Measurements from ENCODE around the gene AUNIP.

The AUNIP gene

DNA sequence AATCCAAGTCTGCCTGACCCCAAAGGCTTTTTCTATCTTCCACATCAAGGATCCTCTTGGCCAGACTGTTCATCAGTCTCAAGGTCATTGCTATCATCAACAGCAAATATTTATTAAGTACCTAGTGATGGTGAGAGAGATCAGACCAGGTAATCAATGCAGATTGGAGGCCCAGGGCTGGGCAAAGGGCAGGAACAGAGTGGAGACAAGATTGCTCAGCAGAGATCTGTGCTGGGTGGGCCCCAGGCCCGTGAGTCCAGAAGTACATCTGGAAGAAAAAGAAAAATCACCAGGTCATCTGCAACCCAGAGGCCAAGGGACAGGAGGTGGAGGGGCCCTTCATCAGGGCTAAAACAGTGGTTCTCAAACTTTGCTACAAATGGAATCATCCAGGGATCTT, 26.3 kb upstream of the AUNIP start:
- DNase-seq = no peak

DNA sequence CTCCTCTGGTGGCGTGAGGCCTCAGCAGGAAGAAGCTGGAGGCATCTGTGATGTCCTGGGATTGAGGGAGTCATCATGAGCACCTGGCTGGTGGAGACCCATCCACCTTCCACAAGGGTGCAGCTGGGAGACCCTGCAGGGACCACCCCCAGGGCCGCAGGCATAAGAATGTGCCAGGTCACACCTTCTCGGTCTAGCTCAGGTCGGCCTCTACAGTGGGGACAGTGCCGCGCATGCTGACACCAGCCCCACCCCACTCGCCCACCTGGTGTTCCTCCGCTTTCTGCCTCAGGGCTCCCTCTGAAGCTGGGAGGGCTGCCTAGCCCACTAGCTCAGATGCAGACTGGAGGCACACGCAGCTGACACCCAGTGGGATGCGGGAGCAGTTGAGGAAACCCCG, 22.0 kb upstream of the AUNIP start:
- DNase-seq = no peak

DNA sequence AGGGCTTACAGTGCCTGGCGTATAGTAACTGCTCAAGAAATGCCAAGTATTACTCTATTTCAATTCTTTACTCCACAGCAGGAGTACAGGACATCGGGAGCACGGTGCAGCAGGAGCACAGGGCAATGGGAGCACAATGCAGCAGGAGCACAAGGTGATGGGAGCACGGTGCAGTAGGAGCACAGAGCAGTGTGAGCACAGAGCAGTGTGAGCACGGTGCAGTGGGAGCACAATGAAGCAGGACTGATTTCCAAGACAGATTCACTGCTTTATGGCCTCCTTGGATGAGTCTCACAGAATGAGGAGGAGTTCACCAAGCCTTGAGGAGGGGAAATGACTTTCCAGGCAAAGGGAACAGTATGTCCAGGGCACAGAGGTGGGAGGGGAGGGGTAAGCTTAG, 21.3 kb upstream of the AUNIP start:
- no peak for DNase-seq

DNA sequence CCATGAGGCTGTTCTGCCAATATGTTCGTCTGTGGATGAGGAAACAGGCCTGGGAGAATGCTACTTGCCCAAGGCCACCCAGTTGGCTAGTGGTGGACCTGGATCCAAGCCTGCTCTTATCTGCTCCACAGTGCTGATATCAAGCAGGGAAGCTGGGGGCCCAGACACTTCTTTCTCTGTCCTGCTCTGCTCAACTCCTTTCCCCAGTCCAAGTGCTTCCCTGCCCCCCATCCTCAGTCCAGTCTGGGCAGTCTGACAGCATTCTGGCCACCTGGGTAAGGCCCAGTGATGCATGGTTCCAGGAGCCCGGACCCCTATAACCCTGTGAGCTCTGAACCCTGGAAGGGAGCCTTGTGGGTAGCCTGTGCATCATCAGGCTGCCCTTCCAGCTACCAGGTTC, 20.4 kb upstream of the AUNIP start:
- no peak for DNase-seq

DNA sequence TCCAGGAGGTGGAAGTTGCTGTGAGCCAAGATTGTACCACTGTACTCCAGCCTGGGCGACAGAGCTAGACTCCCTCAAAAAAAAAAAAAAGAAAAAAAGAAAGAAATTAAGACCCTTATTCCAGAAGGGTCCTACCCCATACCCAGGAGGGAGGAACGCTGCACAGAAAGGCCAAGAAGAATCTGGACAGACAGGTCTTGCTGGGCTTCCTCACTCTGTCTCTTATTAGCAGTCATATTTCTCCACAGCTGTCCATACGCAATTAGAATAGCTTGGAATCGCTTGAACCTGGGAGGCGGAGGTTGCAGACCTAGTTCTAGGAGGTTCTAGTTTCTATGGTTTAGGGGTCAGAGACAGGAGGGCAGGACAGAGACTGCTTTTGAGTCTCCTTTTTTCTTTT, 19.4 kb upstream of the AUNIP start:
- DNase-seq = no peak

DNA sequence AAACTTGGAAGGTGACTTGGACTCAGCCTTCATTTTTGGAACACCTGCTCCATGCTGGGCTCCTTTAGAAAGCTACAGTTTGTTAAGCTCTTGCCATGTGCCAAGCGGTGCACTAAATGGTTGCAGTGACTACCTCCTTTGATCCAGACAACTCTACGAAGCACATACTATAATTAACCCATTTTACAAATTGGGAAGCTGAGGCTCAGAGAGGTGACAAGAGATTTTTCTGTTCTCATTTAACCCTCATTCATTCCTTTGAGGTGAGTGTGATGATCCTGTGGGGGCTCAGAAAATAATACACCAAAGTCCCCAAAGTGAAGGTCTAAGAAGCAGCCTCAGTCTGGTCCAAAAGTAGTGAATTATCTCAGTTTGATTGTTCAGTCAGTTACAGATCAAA, 17.9 kb upstream of the AUNIP start:
- no peak for DNase-seq

DNA sequence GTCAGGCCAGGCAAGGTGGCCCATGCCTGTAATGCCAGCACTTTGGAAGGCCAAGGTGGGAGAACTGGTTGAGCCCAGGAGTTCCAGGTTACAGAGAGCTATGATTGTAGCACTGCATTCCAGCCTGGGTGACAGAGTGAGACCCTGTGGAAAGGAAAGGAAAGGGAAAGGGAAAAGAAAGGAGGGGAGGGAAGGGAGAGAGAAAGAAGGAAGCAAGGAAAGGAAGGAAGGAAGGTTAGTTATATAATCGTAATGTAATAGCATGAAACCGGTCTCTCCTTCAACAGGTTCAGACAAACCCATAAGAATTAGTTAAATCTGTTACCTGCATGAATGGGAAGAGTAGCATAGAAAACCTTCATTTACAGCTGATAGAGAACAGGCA, 17.4 kb upstream of the AUNIP start:
- no peak for DNase-seq

DNA sequence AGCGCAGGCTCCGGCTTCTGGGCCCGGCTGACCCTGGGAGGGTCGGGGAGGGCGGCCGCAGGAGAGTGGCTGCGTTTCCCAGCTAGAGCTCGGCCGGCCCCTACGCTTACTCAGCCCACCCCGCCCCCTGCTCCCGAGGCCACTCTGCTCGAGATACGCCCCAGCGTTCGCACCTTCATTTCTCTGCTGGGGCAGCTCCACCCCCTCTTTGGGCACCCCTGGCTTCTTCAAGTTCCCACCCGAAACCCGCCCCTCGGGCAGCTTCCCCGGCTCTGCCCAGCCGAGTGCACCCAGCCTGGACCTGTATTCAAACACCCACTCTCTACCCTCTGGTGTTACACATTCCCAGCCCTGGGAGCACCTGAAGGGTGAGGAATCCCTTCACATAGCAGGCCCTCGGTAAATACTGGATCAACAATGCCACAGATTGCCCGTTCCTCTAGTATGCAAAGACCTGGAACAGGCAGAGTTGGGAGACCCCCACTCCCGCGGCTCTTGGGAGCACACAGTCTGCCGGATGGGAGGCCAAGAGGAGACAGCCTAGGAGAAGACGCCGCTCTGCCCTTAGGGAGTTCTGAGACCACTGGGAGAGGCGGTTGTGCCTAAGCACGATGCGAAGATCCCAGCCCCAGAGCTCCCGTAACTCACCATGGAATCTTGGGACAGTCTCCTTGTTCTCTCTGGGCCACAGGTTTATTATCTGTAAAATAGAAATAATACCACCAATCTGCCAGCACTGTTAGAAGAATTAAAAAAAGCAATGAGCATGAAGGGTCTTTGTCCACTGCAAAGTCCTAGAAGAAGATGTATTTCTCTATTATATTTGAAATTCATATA, 16.8 kb upstream of the AUNIP start:
- no peak for DNase-seq

DNA sequence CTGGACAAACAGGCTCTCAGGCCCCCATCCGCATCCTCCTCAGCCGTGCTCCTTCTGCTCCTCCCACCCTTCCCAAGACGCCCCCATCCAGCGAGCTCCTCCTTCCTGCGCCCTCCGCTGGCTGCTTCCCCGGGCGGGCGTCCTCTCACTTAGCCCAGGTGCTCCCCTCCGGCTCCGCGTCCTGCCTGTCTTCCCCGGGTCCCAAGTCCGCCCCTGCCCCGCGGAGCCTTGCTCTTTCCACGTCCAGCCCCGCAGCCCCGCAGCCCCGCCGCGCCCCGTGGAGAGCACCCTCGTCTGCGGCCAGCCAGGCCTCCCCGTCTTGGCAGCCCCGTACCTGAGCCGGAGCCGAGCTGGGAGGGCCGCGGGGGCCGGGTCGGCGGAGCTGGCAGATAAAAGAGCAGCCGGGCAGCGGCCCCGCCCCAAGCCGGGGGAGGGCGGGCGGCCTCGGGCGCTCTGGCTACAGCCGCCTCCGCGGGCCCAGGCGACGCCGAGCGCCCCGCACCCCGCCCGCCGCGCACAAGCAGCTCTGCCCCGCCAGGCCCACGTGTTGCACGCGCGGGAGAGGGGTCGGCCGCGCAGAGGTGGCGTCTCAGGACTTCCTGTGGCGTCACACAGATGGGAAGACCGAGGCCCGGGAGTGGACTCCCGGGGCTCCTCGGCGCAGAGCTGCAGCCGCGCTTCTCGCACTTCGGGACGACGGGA, 16.0 kb upstream of the AUNIP start, which contains the start of gene PAQR7:
PAQR7 (minus strand) TSS at position 555 of the 702 bp plus-strand sequence. CDS start 11,869 bp downstream, outside the sequence.
- no peak for DNase-seq

DNA sequence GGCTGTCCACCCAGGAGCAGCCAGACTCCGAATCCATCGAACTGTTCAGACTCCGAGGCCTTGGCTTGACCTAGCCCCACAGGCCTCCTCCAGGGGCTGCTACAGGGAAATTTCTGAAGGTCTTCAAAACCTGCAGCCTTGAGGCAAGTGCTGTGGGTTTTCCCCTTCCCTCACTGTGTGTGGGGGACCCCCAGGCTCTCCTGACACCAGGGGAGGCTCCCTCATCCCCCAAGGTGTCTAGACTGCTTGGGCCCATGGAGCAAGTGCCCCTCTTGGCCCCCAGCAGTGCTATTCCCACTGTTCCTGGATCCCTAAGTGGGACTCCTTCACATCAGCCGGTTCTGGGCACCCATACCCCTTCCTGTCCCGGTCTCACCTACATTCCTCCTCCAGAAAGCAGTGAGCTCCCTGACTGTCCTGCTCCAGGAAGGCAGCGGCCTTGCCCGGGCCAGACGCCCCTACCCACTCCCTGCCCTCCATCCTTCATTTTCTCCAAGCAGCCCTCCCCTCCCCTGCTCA, 15.4 kb upstream of the AUNIP start:
- no peak for DNase-seq

DNA sequence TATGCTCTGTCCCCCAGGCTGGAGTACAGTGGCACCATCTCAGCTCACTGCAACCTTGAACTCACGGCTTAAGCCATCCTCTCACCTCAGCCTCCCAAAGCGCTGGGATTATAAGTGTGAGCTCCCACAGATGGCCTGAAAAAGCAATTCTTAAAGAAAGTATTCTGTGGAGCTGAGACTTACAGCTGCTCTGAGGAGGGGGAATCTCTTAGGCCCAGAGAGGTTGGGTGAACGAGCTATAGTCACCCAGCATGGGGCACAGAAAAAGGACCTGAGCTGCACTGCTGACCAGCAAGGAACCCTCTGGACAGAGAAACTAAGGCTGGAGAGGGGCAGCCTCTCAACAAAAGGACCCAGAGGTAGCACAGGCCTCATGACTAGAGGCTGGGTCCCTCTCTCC, 15.0 kb upstream of the AUNIP start:
- no peak for DNase-seq

DNA sequence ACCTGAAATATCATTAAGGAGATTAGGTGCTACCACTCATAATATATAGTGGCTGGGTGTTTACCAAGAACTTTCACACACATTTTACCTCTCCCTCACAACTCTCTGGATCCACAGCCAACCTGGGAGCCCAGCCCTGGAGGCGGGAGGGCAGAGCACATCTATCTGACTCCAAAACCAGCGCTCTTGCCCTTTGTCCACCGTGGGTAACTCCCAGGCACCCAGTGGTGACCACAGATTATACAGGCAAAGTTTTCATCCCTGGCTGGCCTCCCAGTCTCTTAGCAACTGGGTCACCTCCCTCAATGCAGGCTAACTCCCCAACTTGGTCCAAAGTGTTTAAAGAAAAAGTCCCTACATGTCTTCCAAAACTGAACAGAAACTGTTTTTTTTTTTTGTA, 13.9 kb upstream of the AUNIP start:
- no peak for DNase-seq

DNA sequence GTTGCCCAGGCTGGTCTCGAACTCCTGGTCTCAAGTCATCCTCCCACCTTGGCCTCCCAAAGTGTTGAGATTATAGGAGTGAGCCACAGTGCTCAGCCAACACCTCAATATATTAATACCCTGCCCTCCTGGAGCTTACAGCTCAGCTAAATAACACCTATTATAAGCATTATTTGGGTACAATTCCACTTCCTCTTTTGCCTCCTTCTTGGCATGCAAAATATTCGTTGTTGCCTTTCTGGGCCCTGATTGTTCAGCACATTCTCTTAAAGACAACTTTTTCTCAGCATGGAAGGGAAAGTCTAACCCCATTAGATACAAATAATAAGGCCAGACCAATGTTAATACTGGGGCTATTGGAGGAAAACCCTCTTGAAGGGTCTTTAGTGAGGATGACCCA, 13.5 kb upstream of the AUNIP start:
- DNase-seq = no peak

DNA sequence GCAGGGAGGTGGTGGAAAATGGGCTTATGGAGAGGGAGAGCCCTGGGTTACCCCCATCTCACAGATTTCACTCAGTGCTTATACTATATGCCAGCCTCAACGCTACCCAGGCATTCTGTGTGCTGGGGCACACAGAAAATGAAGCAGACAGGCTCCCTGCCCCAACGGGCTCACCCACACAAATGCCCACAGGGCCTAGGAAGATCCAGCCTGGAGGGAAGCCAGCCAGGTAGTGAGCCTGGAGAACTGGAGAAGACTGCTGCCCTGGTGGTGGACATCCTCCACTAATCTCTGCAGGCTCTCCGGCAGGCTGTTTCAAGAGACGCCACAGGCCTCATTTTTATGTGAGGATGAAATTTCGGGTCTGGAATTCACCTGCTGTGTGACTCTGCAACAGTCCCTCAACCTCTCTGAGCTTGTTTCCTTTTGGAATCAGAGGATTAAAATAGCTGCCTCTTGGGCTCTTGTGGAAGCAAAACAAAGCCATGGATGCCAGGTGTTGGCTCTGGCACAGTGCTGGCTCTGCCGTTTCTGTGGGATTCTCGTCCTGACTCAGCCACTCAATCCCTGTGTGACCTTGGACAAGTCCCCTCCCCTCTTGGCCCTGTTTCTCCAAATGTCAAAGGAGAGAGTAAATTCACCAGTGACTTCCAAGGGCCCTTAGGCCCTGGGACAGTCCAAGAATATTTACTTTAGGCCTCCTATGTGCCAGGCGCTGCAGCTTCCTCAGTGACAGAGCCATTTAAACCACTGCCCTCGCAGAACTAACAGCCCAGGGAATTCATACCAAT, 12.6 kb upstream of the AUNIP start:
- no peak for DNase-seq

DNA sequence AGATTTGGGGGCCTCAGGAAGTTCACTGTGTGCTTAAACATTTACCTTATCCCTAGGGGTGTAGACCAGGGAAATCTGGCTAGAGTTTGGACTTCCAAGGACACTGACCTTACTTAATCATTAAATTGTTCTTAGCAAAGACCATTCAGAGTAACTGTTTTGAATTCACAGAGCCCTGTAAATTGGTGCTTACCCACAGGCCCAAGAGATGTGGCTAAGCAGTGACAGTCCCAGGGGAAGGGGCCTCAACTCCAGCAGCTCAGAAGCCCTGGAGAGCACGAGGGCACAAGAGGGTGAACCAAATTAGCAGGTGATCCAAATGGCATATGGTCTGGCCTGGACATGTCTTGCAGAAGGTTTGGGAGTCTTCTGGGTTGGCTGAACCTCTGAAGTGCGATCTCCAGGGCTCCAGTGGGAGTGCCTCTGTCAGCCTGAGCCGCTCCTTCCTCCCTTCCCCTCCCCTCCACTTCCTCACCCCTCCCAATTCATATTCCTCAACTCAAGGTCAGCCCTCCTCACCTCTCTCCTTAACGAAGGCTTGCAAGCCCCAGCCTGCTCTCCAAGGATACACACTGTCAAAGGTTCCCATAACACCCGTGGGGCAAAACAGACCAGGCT, 11.9 kb upstream of the AUNIP start:
- DNase-seq = no peak

DNA sequence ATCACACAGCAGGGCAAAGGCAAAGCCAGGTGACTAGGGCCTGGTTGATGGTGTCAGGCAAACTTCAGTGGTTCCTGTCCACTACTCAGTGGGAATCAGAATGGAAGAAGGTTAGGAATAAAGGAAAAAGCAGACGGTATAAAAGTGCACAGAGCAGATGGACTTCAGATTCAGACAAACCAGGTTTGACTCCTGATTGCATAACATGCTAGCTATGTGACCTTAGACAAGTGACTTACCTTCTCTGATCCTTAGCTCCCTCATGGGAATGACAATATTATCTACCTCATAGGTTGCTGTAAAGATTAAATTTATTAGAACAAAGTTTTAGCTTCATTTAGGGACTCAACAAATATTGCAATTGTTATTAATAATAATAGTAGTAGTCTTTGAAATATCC, 11.4 kb upstream of the AUNIP start:
- DNase-seq = no peak

DNA sequence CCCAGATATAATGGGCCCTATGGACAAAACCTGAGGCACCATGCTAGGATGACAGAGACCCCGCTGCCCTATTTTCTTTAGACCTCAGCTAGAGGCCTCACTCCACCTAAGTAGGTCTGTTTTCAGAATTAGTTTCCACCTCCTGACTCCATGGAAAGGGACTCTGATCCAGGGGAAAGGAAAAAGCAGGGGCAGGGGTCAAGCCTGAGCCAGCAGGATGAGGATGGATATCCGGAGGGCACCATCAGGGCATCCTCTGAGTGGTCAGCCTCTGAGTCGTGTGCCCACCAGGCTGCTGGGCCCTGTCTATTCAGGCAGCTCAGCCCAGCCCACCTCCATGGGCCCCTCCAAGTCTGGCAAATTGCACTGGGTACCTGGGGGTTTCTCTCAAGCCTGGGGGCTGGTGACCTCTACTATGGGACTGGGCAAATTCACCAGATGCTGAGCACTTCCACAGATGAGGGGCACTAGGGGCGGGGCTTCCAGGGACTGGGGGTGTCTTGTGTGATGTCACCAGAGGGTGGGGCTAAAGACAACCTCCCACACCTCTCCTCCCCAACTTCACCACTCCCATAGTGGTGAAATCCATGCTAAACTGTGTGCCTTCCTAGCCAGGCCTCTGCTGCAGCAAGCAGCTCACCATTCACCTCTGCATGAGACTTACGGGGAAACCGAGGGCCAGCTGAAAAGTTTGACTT, 10.8 kb upstream of the AUNIP start:
- DNase-seq = no peak

DNA sequence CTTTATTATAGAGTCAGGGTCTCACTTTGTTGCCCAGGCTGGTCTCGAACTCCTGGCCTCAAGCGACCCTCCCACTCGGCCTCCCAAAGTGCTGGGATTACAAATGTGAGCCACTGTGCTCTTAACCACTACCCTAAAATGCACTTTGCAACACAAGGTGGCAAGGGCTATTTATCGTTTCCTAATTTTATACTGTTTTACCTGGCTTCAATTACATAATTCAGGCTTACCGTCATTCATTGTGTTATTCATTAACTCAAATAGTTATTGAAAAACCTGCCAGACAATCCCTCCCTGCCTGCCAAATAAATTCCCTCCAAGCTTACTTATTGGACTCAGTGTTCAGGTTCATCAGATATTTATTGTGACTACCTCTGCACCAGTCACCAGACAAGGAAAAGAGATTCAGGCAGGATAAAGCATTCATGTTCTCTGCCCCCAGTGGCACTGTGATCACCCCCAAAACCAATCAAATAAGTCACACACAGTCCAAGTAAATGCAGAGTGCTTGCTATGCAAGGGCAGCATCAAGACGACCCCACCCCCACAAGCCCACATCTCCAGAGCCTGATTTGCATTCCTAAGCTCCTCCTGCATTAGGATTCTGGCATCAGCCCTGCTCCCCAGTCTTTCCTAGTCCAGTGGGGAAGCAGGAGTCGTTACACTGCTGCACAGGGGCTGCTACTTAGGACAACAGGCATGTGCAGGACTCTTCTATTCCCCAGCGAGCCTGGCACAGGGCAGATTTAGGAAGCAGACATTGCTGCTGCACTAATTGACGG, 8.1 kb upstream of the AUNIP start:
- DNase-seq = no peak

DNA sequence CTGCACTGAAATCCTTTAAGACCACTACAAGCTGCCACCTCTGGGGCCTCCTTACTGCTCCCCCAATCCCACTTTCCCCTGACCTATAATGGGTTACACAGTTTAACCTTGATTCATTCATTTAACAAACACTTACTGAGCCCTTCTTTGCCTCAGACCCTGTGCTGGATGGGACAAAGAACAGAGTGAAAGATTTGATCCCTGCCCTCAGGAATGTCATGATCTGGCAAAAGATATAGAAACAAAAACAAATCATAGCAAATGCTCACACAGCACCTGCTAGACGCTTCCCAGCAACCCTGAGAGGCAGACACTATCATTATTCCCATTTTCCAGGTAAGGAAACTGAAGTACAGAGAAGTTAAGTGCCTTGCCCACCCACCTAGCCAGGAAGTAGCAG, 7.0 kb upstream of the AUNIP start:
- no peak for DNase-seq

DNA sequence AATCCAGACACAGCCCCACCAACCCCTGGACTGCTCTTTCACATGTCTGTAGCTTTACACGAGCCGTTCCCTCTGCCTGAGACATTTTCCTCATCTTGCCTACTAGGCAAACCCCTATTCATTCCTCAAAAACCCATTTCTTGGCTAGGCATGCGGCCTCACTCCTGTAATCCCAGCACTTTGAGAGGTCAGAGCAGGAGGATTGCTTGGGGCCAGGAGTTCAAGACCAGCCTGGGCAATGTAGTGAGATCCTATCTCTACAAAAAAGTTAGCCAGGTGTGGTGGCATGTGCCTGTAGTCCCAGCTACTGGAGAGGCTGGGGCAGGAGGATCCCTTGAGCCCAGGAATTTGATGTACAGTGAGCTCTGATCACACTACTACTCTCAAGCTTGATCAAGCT, 5.2 kb upstream of the AUNIP start:
- DNase-seq = no peak

DNA sequence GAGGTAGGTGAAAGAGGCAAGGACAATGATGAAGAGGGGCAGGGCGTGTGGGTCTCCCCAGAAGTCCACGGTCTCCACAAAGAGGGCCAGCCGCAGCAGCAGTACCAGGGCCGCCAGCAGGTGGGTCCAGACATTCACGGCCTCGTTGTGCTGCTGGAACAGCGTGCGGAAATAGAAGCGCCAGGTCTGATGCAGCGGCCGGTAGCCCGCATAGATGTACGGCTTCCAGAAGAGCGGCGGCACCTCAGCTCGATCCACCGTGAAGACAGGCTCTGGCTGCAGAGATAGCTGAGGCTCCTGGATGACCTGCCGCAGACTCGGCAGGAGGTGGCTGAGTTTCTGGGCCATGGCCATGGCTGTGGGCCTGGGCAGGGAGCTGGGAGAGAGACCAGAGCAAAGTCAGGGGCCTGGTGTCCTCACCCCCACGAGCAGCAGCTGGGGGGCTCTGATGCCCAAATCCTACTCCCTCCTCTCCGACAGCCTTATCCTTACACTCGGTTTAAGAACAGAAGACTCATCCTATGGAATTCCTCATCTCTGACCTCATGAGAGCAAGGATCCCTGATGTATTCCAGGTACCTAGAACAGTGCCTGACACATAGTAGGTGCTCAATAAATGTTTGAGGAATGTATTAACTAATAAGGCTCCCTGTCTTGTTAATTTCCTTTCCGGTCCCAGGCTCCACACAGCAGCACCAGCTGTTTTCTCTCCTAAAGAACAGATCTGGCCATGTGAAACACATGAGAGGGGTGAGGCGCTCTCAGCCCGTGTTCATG, 4.4 kb upstream of the AUNIP start:
- no peak for DNase-seq

Data from GDM1 (cell line).